Stimulated activated CD8-positive, alpha-beta memory T cell treated with anti-CD3 and anti-CD28 coated beads, Interleukin-7, amount 100 ng/mL, for 24 hours (primary cell): ENCODE data around the gene UBXN2A.
"Not testable (repeated sequence)": the region's sequence is repeated elsewhere in the genome, so short reads cannot be mapped to it uniquely, and the experiment has no call there.

Experiments
- DNase-seq: peaks from one replicate; pipeline ENCODE4 v3.0.0-alpha.2; 2020; ENCODE audit warnings: low read depth

UBXN2A gene

DNA sequence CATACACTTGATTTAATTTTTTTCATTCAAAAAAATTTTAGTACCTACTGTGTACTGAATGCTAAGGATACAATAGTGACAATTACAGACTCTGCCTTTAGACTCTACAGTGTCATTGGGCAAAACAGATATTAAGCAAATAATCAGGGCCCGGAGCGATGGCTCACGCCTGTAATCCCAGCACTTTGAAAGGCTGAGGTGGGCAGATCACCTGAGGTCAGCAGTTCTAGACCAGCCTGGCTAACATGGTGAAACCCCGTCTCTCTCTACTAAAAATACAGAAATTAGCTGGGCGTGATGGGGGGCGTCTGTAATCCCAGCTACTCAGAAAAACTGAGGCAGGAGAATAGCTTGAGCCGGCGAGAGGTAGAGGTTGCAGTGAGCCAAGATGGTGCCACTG lies 1.4 kb downstream of the UBXN2A start:
- no peak for DNase-seq

DNA sequence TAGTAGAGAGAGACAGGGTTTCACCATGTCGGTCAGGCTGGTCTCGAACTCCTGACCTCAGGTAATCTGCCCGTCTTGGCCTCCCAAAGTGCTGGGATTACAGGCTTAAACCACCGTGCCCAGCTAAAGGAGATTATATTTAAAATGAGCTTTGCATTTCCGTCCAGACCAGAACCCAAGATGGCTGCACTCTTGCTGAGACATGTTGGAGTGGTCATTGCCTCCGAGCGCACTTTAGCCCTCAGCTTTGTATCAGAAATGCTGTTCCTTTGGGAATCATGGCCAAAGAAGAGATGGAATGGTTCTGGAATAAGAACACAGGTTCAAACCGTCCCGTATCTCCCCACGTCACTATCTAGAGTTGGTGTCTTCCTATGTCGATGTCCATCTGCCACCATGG lies 3.4 kb downstream of the UBXN2A start:
- no peak for DNase-seq

DNA sequence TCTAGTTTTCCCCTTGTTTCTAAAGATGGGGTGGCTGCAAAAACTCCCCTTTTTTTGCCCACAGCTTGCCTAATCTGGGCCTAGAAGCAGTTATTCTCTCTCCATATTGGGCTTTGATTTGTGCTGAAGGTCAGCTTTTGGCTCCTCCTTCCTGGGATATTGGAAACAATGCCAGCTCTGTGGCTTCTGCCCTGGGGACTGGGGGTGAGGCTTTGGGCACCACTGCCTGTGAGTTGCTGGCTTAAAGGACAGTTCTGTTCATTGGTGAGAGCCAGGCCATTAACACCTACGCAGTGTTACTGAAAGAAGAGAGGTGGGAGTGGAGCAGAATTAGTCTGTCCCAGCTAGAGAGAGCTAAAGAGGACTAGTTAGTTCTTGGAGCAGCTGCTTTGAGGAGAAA lies 4.3 kb downstream of the UBXN2A start:
- no peak for DNase-seq

DNA sequence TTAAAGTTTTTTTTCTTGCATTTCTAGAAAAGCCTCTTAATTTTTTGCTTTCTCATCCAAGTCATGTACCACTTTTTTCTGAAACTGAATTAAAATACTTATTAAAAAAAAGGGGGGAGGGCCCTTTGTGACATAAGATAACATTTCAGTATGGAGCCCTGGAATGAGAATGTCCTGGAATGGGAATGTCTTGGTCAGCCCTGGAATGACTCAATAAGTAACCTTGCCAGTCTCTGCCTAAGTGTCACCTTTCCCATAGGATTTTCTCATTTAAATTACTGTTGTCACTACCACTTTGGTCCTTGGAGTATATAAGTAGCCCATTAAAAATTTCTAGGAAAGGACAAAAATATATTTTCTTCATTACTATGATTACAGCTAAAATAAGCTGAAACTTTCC lies 4.7 kb downstream of the UBXN2A start:
- DNase-seq = no peak

DNA sequence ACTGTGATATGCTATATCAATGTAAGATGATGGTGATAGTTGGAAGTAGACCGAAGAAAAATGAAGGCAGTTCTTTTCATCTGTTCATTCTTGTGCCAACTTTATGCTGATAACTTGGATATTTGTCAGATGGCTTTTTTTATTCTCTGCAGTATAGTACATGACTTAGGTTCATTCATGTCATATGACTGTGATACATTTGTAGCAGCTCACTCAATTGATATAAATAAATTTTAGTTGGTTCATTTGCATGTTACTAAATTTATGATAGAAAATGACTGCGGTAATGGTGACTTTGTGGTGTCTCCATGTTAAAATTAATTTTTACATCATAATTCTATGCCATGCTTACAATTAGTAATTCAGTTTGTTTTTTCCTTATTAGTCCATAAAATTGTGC lies 7.1 kb downstream of the UBXN2A start:
- no peak for DNase-seq

DNA sequence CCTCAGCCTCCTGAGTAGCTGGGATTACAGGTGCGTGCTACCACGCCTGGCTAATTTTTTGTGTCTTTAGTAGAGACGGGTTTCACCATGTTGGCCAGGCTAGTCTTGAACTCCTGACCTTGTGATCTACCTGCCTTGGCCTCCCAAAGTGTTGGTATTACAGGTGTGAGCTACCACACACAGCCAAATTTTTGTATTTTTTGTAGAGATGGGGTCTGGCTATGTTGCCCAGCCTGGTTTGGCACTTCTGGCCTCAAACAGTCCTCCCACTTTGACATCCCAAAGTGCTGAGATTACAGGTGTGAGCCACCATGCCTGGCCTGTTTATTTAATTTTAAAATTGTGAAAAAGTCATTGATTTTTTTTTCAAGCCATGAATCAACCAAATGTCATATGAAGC lies 12.3 kb downstream of the UBXN2A start:
- not testable (repeated sequence) for DNase-seq

DNA sequence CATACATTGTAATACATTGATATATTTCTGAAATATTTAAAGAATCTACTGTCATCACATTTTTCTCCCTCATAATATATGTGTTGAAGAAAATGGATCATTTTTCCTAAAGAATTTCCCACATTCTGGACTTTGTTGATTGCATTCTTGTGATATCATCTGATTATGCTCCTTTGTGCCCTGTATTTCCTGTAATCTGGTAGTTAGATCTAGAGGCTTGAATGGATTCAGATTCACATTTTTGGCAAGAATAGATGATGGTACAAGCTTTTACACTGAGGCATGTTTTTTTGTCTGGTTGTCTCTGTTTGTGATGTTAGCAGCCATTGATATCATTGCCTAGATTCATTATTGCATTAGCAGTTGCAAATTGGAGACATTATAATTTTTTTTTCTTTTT lies 13.4 kb downstream of the UBXN2A start:
- no peak for DNase-seq

DNA sequence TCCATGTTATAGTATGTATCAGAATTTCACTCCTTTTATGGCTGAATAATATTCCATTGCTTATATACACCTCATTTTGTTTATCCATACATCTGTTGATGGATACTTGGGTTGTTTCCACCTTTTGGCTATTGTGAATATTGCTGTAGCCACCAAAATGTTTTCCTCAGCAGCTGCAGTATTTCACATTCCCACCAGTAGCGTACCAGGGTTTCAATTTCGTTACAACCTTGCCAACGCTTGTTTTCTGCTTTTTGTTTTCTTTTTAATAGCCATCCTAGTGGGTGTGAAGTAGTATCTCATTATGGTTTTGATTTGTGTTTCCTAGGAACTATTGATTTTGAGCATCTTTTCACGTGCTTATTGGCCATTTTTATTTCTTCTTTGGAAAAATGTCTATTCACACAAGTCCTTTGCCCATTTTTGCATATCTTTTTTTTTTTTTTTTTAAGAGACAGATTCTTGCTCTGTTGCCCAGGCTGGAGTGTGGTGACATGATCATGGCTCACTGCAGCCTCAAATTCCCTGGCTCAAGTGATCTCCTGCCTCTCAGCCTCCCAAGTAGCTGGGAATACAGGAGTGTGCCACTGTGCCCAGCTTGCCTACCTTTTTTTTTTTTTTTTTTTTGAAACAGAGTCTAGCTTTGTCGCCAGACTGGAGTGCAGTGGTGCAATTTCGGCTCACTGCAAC lies 14.2 kb downstream of the UBXN2A start:
- no peak for DNase-seq

DNA sequence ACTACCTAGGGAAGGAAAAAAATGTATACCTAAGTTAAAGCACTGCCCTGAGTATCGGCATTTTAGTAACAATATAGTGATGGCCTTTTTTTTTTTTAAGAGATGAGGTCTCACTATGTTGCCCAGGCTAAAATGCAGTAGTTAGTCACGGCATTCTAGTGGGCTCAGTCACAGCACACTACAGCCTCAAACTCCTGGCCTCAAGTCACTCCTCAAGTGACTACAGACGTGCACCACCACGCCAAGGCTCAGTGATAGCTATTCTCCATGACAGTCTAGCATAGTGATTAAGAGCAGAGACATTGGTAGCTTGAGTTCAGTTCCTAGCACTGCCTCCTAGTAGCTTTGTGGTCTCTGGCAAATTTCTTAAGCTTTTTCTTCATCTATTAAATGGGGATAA lies 27.6 kb downstream of the UBXN2A start:
- DNase-seq = no peak

DNA sequence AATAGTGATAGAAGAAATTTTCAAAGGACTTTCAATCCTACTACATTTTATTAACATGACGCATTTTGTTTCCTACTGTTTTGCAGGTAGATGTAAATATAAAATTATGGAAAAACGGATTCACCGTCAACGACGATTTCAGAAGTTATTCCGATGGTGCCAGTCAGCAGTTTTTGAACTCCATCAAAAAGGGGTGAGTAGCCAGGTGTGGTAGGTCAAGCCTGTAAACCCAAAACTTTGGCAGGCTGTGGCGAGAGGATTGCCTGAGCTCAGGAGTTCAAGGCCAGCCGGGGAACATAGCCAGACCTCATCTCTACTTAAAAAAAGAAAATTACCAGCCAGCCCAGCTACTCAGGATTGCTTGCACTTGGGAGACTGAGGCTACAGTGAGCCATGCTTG lies 36.6 kb downstream of the UBXN2A start:
- DNase-seq = no peak

DNA sequence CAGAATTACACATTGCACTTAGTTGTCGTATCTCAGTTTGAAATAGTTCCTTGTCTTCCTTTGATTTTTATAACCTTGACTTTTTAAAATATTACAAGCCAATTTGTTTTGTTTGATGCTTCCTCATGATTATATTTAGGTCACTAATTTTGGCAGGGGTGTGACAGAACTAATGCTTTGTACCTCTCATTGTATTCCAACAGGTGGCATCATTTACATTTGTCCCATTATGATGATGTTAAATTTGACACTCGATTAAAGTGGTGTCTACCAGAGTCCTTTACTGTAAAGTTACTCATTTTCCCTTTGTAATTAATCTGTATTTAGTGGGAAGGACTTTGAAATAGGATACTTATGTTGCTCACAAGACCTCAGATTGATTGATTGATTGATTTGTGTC lies 48.1 kb downstream of the UBXN2A start:
- DNase-seq = no peak

DNA sequence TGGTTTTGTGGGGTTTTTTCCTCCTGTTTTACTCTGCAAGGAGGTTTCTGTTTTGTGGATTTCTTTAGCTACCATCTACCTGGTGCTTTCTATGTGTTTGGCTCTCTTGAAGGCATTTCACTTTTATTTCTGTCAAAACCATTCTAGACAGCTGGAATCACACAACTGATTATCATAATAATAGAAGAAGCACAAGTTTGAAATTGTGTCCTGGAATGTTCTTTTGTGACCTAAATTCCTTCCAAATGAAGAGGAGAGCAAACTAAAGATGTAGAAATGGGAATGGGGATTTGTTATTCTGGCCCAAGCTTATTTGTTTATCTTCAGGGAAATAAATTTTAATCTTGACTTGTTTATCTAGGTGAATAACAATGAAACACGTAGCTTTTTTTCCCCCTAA lies 52.7 kb downstream of the UBXN2A start:
- DNase-seq = no peak

DNA sequence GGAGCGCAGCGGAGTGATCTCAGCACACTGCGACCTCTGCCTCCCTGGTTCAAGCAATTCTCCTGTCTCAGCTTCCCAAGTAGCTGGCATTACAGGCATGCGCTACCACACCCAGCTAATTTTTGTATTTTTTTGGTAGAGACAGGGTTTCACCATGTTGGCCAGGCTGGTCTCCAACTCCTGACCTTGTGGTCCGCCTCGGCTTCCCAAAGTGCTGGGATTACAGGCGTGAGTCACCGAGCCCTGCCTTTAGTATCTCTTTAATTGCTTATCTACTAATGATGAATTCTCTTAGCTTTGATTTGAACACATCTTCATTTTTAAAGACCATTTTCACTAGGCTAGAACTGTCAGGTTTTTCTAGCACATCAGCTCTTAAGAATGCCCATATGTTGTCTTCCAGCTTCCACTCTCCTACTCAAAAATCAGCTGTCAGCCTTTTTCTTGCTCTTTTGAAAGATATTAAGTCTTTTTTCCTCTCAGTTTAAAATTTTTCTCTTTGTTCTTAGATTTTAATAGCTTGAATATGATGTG lies 53.5 kb downstream of the UBXN2A start:
- DNase-seq = no peak

DNA sequence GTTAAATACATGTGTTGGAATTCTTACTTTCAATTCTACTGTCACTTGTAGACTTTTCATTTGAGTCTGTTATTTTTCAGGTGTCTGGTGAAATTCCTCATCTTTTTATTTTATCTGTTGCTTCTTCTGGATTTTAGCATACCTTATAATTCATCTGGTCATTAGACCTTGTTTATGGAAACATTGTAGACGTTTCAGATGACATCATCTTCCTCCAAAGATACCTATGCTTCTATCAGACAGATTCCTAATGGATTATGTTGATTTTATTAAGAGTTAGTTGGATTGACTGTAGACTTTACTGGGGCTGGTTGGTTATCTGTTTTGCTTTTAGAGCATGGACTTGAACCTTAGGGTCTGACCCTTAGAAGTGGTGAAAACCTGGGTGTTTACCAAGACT lies 54.3 kb downstream of the UBXN2A start:
- no peak for DNase-seq

DNA sequence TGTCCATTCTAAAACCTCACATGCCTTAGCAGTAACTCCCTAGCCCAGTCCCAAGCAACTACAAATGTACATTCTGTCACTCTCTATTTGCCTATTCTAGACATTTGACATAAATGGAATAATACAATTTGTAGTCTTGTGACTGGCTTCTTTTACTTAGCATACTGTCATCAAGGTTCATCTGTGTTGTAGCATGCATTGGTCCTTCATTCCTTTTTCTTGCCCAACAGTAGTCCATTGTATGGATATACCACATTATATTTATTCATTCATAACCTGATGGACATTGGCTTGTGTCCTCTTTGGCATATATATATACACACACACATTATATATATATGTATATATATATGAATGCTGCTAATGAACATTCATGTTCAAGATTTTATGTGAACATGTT lies 67.4 kb downstream of the UBXN2A start:
- DNase-seq = no peak

DNA sequence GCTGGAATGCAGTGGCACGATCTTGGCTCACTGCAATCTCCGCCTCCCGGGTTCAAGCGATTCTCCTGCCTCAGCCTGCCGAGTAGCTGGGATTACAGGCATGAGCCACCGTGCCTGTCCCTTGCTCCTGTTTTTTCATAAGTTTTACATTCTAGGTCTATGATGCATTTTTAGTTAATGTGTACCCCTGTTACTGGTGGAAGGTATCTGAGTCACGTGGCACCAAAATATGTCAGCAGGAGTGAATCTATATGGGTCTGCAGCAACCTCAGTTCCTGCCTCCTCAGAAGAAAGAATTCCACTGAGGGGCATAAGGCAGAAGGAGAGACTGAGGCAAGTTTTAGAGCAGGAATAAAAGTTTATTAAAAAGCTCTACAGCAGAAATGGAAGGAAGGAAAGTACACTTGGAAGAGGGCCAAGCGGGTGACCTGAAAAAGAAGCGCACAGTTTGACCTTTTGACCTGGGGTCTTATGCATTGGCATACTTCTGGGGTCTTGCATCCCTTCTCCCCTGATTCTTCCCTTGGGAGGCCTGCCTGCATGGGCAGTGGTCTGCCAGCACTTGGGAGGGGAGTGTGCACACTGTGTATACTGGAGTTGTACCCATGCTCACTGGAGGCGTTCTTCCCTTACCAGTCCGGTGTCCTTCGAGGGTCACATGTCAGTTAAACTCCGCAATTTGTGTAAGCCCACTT lies 68.6 kb downstream of the UBXN2A start:
- DNase-seq = no peak

DNA sequence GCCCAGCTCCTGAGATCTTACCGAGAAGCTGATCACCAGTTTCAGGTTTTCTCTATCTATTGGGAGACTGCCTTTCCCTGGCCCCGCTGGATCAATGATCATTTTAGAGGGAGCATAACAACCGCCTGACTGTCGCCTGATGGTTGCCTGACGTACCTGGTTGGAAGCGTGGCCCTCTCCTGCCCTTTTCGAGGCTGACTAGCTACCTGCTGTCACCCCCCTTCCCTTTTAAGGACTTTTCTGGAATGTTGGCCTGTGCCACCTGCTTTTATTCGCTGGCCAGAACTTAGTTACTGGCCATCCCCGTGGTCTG lies 69.1 kb downstream of the UBXN2A start:
- DNase-seq = no peak

DNA sequence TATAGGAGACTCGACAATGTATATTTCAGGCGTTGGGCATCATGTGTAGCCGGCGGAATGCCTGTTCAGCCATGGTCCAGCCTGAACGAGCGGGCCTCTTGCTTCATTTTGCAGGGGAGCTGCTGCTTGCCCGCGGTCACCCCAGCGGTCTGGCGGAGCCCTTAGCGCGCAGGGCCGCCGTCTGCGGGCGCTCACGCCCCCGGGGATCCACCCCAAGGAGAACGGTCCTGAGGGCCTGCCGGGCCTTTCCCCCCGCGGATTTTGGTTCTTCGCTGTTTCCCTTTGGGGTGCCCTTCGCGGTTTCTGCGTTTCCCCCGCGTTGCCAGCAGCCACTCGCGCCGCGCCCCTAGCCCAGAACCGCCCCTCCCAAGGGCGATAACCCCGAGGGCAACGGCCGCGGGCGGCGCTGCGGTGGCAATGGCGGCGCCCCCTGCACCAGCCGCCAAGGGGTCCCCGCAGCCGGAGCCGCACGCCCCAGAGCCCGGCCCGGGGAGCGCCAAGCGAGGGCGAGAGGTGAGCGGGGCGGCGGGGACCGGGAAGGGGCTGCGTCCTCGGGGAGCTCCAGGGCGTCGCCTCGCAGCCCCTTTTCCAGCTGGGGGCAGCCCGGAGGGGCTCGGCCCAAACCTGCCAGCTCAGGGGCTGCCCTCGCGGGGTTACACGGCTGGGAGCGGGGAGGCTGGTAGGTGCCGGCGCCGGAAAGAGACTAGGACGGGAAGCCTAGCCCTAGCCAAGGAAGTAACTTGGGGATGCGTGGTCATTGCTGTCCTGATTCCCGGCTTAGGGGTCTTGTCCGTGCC lies 69.6 kb downstream of the UBXN2A start, which contains the start of gene MFSD2B:
TSS of gene MFSD2B (plus strand) at position 406 of the 797 bp plus-strand sequence. CDS start at position 418, 12 bp downstream.
- DNase-seq = no peak

DNA sequence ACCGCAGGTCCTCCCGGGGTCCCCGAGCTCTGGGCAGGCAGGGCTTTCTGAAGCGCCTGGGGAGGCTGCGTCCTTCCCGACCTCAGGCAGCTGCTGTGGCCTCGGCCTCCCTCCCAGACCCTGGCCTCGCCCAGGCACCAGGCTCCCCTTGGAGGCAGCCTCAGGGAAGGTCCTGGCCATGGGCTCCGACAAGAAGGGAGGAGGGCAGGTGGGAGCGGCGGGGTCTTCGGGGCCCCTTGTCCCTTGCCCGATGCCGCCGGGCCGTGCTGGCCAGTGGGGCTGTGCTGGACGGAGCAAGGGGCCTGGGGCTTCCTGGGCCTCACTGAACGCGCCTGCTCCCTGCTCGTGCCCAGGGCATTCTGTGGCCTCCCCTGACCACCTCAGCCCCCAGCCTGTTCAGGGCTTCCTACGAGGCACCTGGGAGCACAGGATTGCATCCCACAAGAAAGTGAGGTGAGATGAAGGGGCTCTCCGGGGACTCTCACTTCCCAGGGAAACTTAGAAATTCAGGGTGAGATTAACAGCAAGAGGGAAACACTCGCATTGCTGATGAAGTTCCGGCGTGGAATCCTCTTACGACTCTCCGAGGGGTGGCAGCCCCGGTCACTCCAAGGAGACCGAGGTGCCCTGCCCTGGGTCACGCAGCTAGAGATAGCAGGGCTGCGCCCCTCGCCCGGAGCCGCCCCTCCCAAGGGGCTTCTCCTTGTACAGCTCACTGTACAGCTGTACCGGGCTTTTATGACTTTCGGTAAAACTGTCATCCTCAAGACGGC lies 70.4 kb downstream of the UBXN2A start:
- no peak for DNase-seq

DNA sequence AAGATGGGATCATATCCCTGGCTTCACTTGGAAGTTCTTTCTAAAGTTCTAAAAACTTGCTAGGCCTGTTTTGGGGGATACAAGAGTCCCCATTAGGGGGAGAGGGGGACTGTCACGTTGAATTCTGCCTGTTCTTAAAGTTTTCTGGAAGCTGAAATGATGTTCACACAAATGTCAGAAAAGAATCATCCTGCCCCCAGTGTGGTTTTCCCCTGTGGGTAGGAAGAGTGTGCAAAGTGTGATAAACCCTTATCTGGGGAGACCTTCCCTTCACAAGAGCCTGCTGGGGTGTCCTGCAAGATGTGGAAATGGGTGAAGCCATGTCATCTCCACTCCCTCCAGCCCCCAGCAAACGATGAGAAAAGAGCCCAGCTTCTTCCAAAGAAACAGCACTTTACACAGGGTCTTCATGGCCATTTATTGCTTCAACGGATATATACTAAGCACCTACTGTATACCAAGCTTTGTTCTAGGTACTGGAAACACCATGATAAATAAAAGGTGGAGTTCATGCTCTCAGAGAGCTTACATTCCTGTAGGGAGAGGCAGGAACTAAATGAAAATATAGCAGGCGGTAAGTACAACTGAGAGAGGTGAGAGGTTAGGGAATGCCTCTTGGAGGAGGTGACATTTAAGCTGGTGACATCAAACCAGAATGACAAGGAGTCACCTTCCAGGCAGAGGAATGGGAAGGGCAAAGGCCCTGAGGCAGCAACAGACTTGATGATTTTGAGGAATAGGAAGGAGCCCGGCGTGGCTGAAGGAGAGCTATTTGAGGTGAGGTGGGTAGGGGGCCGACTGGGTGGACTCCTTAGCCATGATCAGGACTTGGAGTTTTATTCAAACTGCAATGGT lies 71.2 kb downstream of the UBXN2A start:
- DNase-seq = no peak

DNA sequence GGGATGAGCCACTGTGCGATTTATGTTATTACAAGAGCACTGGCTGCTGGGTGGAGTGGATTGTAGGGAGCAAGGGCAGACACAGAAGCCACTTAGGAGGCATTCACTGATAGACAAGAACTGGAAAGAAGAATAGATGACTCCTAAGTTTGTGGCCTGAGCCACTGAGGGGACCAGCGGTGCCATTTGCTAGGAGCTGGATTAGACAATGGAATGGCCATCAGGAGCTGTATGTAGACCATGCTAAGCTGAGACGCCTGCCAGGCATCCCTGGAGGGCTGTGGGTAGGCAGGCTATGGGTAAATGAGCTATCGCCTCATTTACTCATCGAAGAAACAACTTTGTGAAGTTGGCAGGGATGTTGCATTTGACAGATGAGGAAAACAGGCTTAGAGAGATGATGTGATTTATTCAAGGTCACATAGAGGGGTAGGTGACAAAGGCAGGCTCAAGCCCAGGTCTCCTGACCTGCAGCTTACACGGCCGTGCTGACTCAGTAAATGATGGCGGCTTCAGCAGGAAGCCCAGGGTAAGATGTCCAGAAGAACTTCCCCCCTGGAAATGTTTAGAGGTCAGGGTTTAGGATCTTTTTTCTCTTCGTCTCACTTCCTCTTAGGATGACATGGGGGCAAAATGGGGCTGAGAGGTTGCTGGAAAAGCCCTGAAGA lies 72.4 kb downstream of the UBXN2A start:
- no peak for DNase-seq
